Loucy (cell line): ENCODE measurements around the gene IFNA7.
"Not testable (repeated sequence)": the region's sequence is repeated elsewhere in the genome, so short reads cannot be mapped to it uniquely, and the experiment has no call there.

Experiments
- EZH2phosphoT487 ChIP-seq: fragments of 200-600 bp; IDR thresholded peaks from 2 replicates; pipeline ENCODE4 v1.6.1; 2018; ENCODE audit warnings: antibody characterized with exemption, mild to moderate bottlenecking, moderate library complexity, borderline replicate concordance
- TF ChIP-seq, protein P1 (sequence below): fragments of 200-600 bp; sonication (generic); conservative IDR thresholded peaks from 2 replicates; pipeline ENCODE4 v1.5.1; 2014; ENCODE audit warnings: mild to moderate bottlenecking, antibody characterized with exemption, low read length

DNA sequence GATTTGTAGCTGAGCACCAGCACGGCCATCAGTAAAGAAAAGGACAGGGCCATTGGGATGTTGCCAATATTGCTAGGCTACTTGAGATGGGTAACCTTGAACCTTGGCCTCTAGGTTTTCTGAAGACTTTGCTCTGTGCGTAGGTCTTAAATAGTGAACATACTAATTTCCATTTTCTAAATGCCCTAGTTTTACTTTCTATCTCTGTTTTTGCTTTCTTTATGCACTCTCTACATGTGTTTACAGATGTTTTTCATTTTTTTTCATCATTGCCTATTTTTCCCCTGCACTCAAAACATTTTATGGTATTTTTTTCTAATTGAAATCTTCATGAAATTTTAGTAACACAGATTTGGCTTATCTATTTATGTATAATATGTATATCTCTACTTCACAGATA is 35.4 kb downstream of the IFNA7 start, which contains the start of gene IFNA21:
- TF ChIP-seq, protein P1, sequence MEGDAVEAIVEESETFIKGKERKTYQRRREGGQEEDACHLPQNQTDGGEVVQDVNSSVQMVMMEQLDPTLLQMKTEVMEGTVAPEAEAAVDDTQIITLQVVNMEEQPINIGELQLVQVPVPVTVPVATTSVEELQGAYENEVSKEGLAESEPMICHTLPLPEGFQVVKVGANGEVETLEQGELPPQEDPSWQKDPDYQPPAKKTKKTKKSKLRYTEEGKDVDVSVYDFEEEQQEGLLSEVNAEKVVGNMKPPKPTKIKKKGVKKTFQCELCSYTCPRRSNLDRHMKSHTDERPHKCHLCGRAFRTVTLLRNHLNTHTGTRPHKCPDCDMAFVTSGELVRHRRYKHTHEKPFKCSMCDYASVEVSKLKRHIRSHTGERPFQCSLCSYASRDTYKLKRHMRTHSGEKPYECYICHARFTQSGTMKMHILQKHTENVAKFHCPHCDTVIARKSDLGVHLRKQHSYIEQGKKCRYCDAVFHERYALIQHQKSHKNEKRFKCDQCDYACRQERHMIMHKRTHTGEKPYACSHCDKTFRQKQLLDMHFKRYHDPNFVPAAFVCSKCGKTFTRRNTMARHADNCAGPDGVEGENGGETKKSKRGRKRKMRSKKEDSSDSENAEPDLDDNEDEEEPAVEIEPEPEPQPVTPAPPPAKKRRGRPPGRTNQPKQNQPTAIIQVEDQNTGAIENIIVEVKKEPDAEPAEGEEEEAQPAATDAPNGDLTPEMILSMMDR = not testable (repeated sequence)
- not testable (repeated sequence) for TF ChIP-seq EZH2phosphoT487
